ENCODE data around the gene RABGAP1L. TPM values are rescaled to one million over a fixed set of nuclear protein-coding genes. Genes with fewer than 3 reads are reported as not detected.

RABGAP1L gene
- polyA plus RNA-seq, 1 donor (not counting 4 experiments of a cell fraction or from before 2014, with no cell fraction given): 24.2 TPM

GRCh38 chr1:174875306-174875705, 716.0 kb downstream of the RABGAP1L start:
- Histone ChIP-seq H3K36me3 (ENCODE audit: control insufficient read depth in 2 of 2, extremely low read depth in 1 of 2, insufficient read depth in 2 of 2, low read length in 2 of 2) (no peaks in the 10 kb centered on the region), H3K9me3 (ENCODE audit: control insufficient read depth, low read depth, low read length) (no peaks in the 10 kb centered on the region), H3K4me2 (ENCODE audit: control insufficient read depth, extremely low read depth, insufficient read depth, low read depth, low read length) (no peak overlapping the region), H3K9me1 (ENCODE audit: control insufficient read depth, extremely low read depth, insufficient read depth, low read length) (no peaks in the 10 kb centered on the region), H3K27ac (ENCODE audit: control insufficient read depth, insufficient read depth, low read length) (no peak overlapping the region), H3K27me3 (ENCODE audit: control insufficient read depth, extremely low read depth, insufficient read depth, low read length) (no peaks in the 10 kb centered on the region), H3K4me3 (ENCODE audit: control insufficient read depth in 2 of 3, extremely low read depth in 1 of 3, insufficient read depth in 2 of 3, low read depth in 1 of 3, low read length in 3 of 3) (no peak overlapping the region), H4K20me1 (ENCODE audit: control insufficient read depth, extremely low read depth, insufficient read depth, low read length) (no peaks in the 10 kb centered on the region), H3K9ac (ENCODE audit: control insufficient read depth, extremely low read depth, insufficient read depth, low read length) (no peak overlapping the region), H3K79me2 (ENCODE audit: control insufficient read depth, insufficient read depth, low read length) (no peaks in the 10 kb centered on the region), H2AFZ (ENCODE audit: control insufficient read depth, low read length) (no peak overlapping the region), H3K4me1 (ENCODE audit: control insufficient read depth, extremely low read depth, insufficient read depth, low read length) (peaks cover 5% of the 10 kb centered on the region)
- dilution Hi-C loops (cut with MboI; ENCODE audit: extremely low pct_ligation_motif_present, low sequenced_read_pairs): no loop called here
- TF ChIP-seq EZH2 (IDR thresholded peaks at IDR 0.05; ENCODE audit: low read length): no peak
- TF ChIP-seq CTCF (optimal IDR thresholded peaks at IDR 0.05 in 1 of 3, IDR thresholded peaks at IDR 0.05 in 1 of 3, conservative IDR thresholded peaks at IDR 0.05 in 1 of 3; ENCODE audit: extremely low read depth in 1 of 3, insufficient read depth in 2 of 3, low read length in 3 of 3): no peak
- FAIRE-seq (no peak), DNase-seq (ENCODE audit: low read depth, low spot score) (no peak)

GRCh38 chr1:174877208-174877673, 717.9 kb downstream of the RABGAP1L start:
- no peak overlapping the region for H2AFZ ChIP-seq (ENCODE audit: control insufficient read depth, low read length)
- H3K27me3 ChIP-seq (ENCODE audit: control insufficient read depth, extremely low read depth, insufficient read depth, low read length): no peaks in the 10 kb centered on the region
- H3K4me1 ChIP-seq (ENCODE audit: control insufficient read depth, extremely low read depth, insufficient read depth, low read length): no peaks in the 10 kb centered on the region
- no peak overlapping the region for H3K9ac ChIP-seq (ENCODE audit: control insufficient read depth, extremely low read depth, insufficient read depth, low read length)
- TF ChIP-seq EZH2 (IDR thresholded peaks at IDR 0.05; ENCODE audit: low read length) (no peak), CTCF (optimal IDR thresholded peaks at IDR 0.05 in 1 of 3, IDR thresholded peaks at IDR 0.05 in 1 of 3, conservative IDR thresholded peaks at IDR 0.05 in 1 of 3; ENCODE audit: extremely low read depth in 1 of 3, insufficient read depth in 2 of 3, low read length in 3 of 3) (no peak)
- H3K4me2 ChIP-seq (ENCODE audit: control insufficient read depth, extremely low read depth, insufficient read depth, low read depth, low read length): no peak overlapping the region
- dilution Hi-C loops (cut with MboI; ENCODE audit: extremely low pct_ligation_motif_present, low sequenced_read_pairs): no loop called here
- DNase-seq (ENCODE audit: low read depth, low spot score): no peak
- H3K27ac ChIP-seq (ENCODE audit: control insufficient read depth, insufficient read depth, low read length): no peak overlapping the region
- no peaks in the 10 kb centered on the region for H3K9me1 ChIP-seq (ENCODE audit: control insufficient read depth, extremely low read depth, insufficient read depth, low read length)
- no peaks in the 10 kb centered on the region for H3K79me2 ChIP-seq (ENCODE audit: control insufficient read depth, insufficient read depth, low read length)
- no peaks in the 10 kb centered on the region for H4K20me1 ChIP-seq (ENCODE audit: control insufficient read depth, extremely low read depth, insufficient read depth, low read length)
- no peaks in the 10 kb centered on the region for H3K9me3 ChIP-seq (ENCODE audit: control insufficient read depth, low read depth, low read length)
- H3K4me3 ChIP-seq (ENCODE audit: control insufficient read depth in 2 of 3, extremely low read depth in 1 of 3, insufficient read depth in 2 of 3, low read depth in 1 of 3, low read length in 3 of 3): no peak overlapping the region
- H3K36me3 ChIP-seq (ENCODE audit: control insufficient read depth in 2 of 2, extremely low read depth in 1 of 2, insufficient read depth in 2 of 2, low read length in 2 of 2): no peaks in the 10 kb centered on the region
- no peak for FAIRE-seq

All from keratinocyte (primary cell).